Measurements from ENCODE around the gene ZBTB46.

GRCh38 chr20:63739130-63740069, 91.7 kb downstream of the ZBTB46 start, which contains the start of gene SLC2A4RG:
- TF ChIP-seq REST (IDR thresholded peaks at IDR 0.05): peak; percentile 37
- no peak for TF ChIP-seq CTCF (IDR thresholded peaks at IDR 0.05; ENCODE audit: low read depth, low read length, missing input control)
- TF ChIP-seq JUND (IDR thresholded peaks at IDR 0.05): no peak
